Neural cell (in vitro differentiated cells): ENCODE results near the gene AGPAT2. TPM values are rescaled to one million over a fixed set of nuclear protein-coding genes. Genes with fewer than 3 reads are reported as not detected.

Experiments
- H2AFZ ChIP-seq: fragments of 200-600, 300-800 bp; sonication (generic), shearing (Covaris generic); 2 replicates; pipeline ENCODE4 v1.6.0; 2014; ENCODE audit warnings: low read depth, mild to moderate bottlenecking, antibody characterized with exemption, low read length, moderate library complexity
- H3F3A ChIP-seq: fragments of 200-600 bp; shearing (Covaris generic); 2 replicates; pipeline ENCODE4 v1.6.1; 2016; ENCODE audit warnings: mild to moderate bottlenecking, moderate library complexity, mixed read lengths, antibody characterized with exemption, low read length; ENCODE audit not compliant: insufficient read depth, poor library complexity, severe bottlenecking
- H3K27ac ChIP-seq: fragments of 200-600, 300-800 bp; sonication (generic), shearing (Covaris generic); 2 replicates; pipeline ENCODE4 v1.5.1; 2014; ENCODE audit warnings: mild to moderate bottlenecking, low read length, moderate library complexity
- H3K27me3 ChIP-seq: fragments of 300-800, 200-600 bp; sonication (generic), shearing (Covaris generic); 2 replicates; pipeline ENCODE4 v1.6.0; 2014; ENCODE audit warnings: mild to moderate bottlenecking, low read depth, low read length, moderate library complexity; ENCODE audit not compliant: insufficient read depth
- H3K36me3 ChIP-seq: fragments of 300-800, 200-600 bp; sonication (generic), shearing (Covaris generic); 2 replicates; pipeline ENCODE4 v1.5.1; 2014; ENCODE audit warnings: mild to moderate bottlenecking, antibody characterized with exemption, low read length, moderate library complexity; ENCODE audit not compliant: insufficient read depth
- H3K4me2 ChIP-seq: fragments of 300-800, 200-600 bp; sonication (generic), shearing (Covaris generic); 2 replicates; pipeline ENCODE4 v1.6.0; 2014; ENCODE audit warnings: mild to moderate bottlenecking, low read length
- H3K4me3 ChIP-seq: fragments of 300-800, 200-600 bp; sonication (generic), shearing (Covaris generic); 2 replicates; pipeline ENCODE4 v1.5.1; 2014; ENCODE audit warnings: mild to moderate bottlenecking, low read length, moderate library complexity
- H3K79me2 ChIP-seq: fragments of 200-600 bp; shearing (Covaris generic); replicated peaks from 2 replicates; pipeline ENCODE4 v1.6.0; 2014; ENCODE audit warnings: mild to moderate bottlenecking, low read length, moderate library complexity; ENCODE audit not compliant: insufficient read depth
- H3K9ac ChIP-seq: fragments of 300-800, 200-600 bp; sonication (generic), shearing (Covaris generic); 2 replicates; pipeline ENCODE4 v1.6.1; 2016; ENCODE audit warnings: mild to moderate bottlenecking, low read length, mixed read lengths
- H3K9me2 ChIP-seq: fragments of 200-600 bp; shearing (Covaris generic); 2 replicates; pipeline ENCODE4 v1.6.1; 2016; ENCODE audit warnings: mild to moderate bottlenecking, low read length, mixed read lengths; ENCODE audit not compliant: insufficient read depth
- H3K9me3 ChIP-seq: fragments of 200-600, 300-800 bp; sonication (generic), shearing (Covaris generic); 2 replicates; pipeline ENCODE4 v1.6.1; 2016; ENCODE audit warnings: mild to moderate bottlenecking, mixed run types, low read length, moderate library complexity, mixed read lengths
- H4K20me1 ChIP-seq: fragments of 200-600 bp; shearing (Covaris generic); 2 replicates; pipeline ENCODE4 v1.6.1; 2016; ENCODE audit warnings: mild to moderate bottlenecking, mixed run types; ENCODE audit not compliant: insufficient read depth
- EP300 ChIP-seq: fragments of 450-650 bp; conservative IDR thresholded peaks from 2 replicates; pipeline ENCODE4 v1.6.1; 2014; ENCODE audit warnings: antibody characterized with exemption, mild to moderate bottlenecking, moderate library complexity; ENCODE audit not compliant: poor library complexity, severe bottlenecking
- EZH2 ChIP-seq: fragments of 200-600, 300-800 bp; shearing (Covaris generic), sonication (generic); IDR thresholded peaks from 2 replicates; pipeline ENCODE4 v1.6.1; 2014; ENCODE audit warnings: antibody characterized with exemption, low read length, borderline replicate concordance, mild to moderate bottlenecking; ENCODE audit not compliant: insufficient read depth, poor library complexity, severe bottlenecking
- MXI1 ChIP-seq: fragments of 450-650 bp; conservative IDR thresholded peaks from 2 replicates; pipeline ENCODE4 v1.6.1; 2014; ENCODE audit warnings: antibody characterized with exemption, mild to moderate bottlenecking; ENCODE audit not compliant: poor library complexity, severe bottlenecking
- POLR2AphosphoS5 ChIP-seq: IDR thresholded peaks from 2 replicates; pipeline ENCODE4 v1.6.1; 2012
- RAD21 ChIP-seq: fragments of 450-650 bp; conservative IDR thresholded peaks from 2 replicates; pipeline ENCODE4 v1.6.1; 2014; ENCODE audit warnings: antibody characterized with exemption, mild to moderate bottlenecking, moderate library complexity
- SMC3 ChIP-seq: fragments of 450-650 bp; conservative IDR thresholded peaks from 2 replicates; pipeline ENCODE4 v1.6.1; 2014; ENCODE audit warnings: antibody characterized with exemption, mild to moderate bottlenecking, moderate library complexity; ENCODE audit not compliant: poor library complexity
- TAF1 ChIP-seq: IDR thresholded peaks from 2 replicates; pipeline ENCODE4 v1.6.1; 2012; ENCODE audit warnings: low read depth
- polyA plus RNA-seq: library from polyadenylated mRNA; depleted of rRNA; stranded (reverse); fragments of >200 nt; gene quantifications from 2 replicates; pipeline ENCODE4 v1.2.3, GENCODE V29; 2014
- TF ChIP-seq, protein P1 (sequence below): fragments of 450-650 bp; IDR thresholded peaks from 2 replicates; pipeline ENCODE4 v1.5.1; 2014; ENCODE audit warnings: antibody characterized with exemption, mild to moderate bottlenecking, moderate library complexity; ENCODE audit not compliant: poor library complexity, severe bottlenecking
- TF ChIP-seq, protein P2 (sequence below): IDR thresholded peaks from 2 replicates; pipeline ENCODE4 v1.6.1; 2012; ENCODE audit warnings: borderline replicate concordance

AGPAT2 gene
- polyA plus RNA-seq, 1 donor from 2014 or later = 1.3 TPM

DNA sequence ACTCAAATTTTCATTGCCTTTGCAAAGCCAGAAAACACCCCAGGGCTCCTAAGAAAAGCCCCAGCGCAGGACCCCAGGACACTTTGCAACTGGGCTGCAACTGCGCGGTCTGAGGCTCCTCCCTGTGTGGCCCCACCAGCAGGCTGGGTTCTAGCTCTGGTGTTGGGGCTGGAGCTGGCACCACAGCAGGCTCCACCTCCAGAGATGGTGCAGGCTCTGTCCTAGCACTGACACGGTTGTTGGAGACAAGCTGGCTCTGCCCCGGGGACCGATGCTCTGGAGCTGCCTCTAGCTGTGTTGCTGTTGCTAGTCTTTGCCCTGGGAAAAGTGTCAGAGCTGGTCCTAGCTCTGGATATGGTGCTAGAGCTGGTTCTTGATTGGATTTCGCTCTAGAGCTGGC lies 41.9 kb upstream of the AGPAT2 start:
- Histone ChIP-seq H3K4me3 (peak overlapping the region; percentile 94), H2AFZ (no peak overlapping the region), H3K27me3 (peaks cover 8% of the 10 kb centered on the region), H3K79me2 (peaks cover 21% of the 10 kb centered on the region), H3K4me2 (no peak overlapping the region), H3K36me3 (no peaks in the 10 kb centered on the region), H3K9me2 (no peaks in the 10 kb centered on the region), H3K27ac (no peak overlapping the region), H4K20me1 (peaks cover 10% of the 10 kb centered on the region), H3K9me3 (no peaks in the 10 kb centered on the region), H3K9ac (peak overlapping the region; percentile 77), H3F3A (no peaks in the 10 kb centered on the region)
- TF ChIP-seq EZH2 = no peak

- Histone ChIP-seq H4K20me1 (peaks cover 10% of the 10 kb centered on the region), H3K79me2 (peaks cover 21% of the 10 kb centered on the region), H3K9ac (peak overlapping the region; percentile 77), H3K9me2 (no peaks in the 10 kb centered on the region), H3K4me2 (no peak overlapping the region), H3K27ac (no peak overlapping the region), H3K9me3 (no peaks in the 10 kb centered on the region), H3K27me3 (peaks cover 8% of the 10 kb centered on the region), H3K4me3 (peak overlapping the region; percentile 94), H3F3A (no peaks in the 10 kb centered on the region), H2AFZ (no peak overlapping the region), H3K36me3 (no peaks in the 10 kb centered on the region)
- TF ChIP-seq RAD21 (no peak), SMC3 (no peak), EZH2 (no peak), TAF1 (no peak), EP300 (no peak), POLR2AphosphoS5 (no peak)
- TF ChIP-seq, protein P1, sequence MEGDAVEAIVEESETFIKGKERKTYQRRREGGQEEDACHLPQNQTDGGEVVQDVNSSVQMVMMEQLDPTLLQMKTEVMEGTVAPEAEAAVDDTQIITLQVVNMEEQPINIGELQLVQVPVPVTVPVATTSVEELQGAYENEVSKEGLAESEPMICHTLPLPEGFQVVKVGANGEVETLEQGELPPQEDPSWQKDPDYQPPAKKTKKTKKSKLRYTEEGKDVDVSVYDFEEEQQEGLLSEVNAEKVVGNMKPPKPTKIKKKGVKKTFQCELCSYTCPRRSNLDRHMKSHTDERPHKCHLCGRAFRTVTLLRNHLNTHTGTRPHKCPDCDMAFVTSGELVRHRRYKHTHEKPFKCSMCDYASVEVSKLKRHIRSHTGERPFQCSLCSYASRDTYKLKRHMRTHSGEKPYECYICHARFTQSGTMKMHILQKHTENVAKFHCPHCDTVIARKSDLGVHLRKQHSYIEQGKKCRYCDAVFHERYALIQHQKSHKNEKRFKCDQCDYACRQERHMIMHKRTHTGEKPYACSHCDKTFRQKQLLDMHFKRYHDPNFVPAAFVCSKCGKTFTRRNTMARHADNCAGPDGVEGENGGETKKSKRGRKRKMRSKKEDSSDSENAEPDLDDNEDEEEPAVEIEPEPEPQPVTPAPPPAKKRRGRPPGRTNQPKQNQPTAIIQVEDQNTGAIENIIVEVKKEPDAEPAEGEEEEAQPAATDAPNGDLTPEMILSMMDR = no peak
- TF ChIP-seq, protein P2, sequence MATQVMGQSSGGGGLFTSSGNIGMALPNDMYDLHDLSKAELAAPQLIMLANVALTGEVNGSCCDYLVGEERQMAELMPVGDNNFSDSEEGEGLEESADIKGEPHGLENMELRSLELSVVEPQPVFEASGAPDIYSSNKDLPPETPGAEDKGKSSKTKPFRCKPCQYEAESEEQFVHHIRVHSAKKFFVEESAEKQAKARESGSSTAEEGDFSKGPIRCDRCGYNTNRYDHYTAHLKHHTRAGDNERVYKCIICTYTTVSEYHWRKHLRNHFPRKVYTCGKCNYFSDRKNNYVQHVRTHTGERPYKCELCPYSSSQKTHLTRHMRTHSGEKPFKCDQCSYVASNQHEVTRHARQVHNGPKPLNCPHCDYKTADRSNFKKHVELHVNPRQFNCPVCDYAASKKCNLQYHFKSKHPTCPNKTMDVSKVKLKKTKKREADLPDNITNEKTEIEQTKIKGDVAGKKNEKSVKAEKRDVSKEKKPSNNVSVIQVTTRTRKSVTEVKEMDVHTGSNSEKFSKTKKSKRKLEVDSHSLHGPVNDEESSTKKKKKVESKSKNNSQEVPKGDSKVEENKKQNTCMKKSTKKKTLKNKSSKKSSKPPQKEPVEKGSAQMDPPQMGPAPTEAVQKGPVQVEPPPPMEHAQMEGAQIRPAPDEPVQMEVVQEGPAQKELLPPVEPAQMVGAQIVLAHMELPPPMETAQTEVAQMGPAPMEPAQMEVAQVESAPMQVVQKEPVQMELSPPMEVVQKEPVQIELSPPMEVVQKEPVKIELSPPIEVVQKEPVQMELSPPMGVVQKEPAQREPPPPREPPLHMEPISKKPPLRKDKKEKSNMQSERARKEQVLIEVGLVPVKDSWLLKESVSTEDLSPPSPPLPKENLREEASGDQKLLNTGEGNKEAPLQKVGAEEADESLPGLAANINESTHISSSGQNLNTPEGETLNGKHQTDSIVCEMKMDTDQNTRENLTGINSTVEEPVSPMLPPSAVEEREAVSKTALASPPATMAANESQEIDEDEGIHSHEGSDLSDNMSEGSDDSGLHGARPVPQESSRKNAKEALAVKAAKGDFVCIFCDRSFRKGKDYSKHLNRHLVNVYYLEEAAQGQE = no peak
Observed at GRCh38 chr9:136728548-136729123, 41.4 kb upstream of the AGPAT2 start.

DNA sequence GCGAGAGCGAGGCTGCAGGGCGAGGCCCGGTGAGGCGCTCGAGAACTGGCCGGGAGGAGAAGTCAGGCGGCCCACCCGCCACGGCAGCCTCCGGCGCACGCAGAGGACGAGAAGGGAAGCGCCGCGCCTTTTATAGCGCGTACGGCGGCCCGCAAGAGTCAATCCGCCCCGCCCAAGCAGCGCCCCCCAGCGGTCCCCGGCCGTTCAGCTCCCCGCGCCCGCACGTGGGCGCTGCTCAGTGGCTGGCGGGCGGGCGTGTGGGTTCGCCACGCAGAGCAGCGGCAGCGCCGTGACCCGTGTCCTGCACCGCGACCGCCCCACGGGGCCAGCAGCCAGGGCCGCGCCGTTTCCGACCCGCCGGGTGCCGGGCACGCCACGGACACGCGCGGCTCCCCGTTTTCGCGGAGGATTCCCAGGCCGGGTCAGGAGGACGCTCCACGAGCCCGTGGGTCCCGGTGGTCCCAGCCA lies 40.9 kb upstream of the AGPAT2 start:
- Histone ChIP-seq H3K4me3 (peak overlapping the region; percentile 94), H3K27me3 (peaks cover 8% of the 10 kb centered on the region), H3K79me2 (peaks cover 21% of the 10 kb centered on the region), H3K9me3 (no peaks in the 10 kb centered on the region), H2AFZ (no peak overlapping the region), H3K36me3 (no peaks in the 10 kb centered on the region), H3F3A (no peaks in the 10 kb centered on the region), H3K27ac (peak overlapping the region; percentile 31), H3K4me2 (no peak overlapping the region), H4K20me1 (peaks cover 10% of the 10 kb centered on the region), H3K9ac (peak overlapping the region; percentile 77), H3K9me2 (no peaks in the 10 kb centered on the region)
- TF ChIP-seq EP300 (peak; percentile 76), TAF1 (peak; percentile 92), MXI1 (peak; percentile 97), SMC3 (peak; percentile 55), RAD21 (peak; percentile 44), EZH2 (no peak), POLR2AphosphoS5 (peak; percentile 99)
- TF ChIP-seq, protein P1 = peak; percentile 99
- TF ChIP-seq, protein P2 = peak; percentile 85
